Measurements from ENCODE around the gene C19orf33.

DNA sequence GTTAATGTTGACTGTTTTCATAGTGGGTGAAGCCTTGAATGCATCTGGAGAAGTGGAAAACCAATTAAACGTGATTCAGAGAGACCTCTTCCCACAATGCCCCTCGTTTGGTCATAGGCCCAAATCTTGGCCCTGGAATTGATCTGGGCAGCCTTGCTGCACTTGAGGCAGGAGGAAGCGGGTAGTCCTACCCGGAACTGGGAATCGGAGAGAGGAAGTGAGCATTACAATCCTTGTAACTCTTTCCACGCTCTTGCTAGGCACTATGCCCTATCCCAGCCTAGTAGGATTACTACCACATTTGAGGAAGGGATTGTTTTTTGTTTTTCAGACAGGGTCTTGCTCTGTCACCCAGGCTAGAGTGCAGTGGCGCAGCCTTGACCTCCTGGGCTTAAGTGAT is 19.2 kb downstream of the C19orf33 start:
- TF ChIP-seq ZBTB33 (IDR thresholded peaks at IDR 0.05; ENCODE audit: extremely low read depth, insufficient replicate concordance, low read length): no peak
- TF ChIP-seq, protein P1, sequence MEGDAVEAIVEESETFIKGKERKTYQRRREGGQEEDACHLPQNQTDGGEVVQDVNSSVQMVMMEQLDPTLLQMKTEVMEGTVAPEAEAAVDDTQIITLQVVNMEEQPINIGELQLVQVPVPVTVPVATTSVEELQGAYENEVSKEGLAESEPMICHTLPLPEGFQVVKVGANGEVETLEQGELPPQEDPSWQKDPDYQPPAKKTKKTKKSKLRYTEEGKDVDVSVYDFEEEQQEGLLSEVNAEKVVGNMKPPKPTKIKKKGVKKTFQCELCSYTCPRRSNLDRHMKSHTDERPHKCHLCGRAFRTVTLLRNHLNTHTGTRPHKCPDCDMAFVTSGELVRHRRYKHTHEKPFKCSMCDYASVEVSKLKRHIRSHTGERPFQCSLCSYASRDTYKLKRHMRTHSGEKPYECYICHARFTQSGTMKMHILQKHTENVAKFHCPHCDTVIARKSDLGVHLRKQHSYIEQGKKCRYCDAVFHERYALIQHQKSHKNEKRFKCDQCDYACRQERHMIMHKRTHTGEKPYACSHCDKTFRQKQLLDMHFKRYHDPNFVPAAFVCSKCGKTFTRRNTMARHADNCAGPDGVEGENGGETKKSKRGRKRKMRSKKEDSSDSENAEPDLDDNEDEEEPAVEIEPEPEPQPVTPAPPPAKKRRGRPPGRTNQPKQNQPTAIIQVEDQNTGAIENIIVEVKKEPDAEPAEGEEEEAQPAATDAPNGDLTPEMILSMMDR (IDR thresholded peaks at IDR 0.05 in 2 of 3, conservative IDR thresholded peaks at IDR 0.05 in 1 of 3; ENCODE audit: borderline replicate concordance in 1 of 3, insufficient read depth in 1 of 3, low read depth in 2 of 3, low read length in 2 of 3): no peak
- TF ChIP-seq SRF (IDR thresholded peaks at IDR 0.05; ENCODE audit: low read depth): no peak
- TF ChIP-seq EGR1 (IDR thresholded peaks at IDR 0.05; ENCODE audit: low read depth): no peak
- no peak for TF ChIP-seq POLR2A (IDR thresholded peaks at IDR 0.05; ENCODE audit: borderline replicate concordance, extremely low read depth, insufficient read depth, insufficient read length)
- no peak for TF ChIP-seq RAD21 (IDR thresholded peaks at IDR 0.05; ENCODE audit: low read depth)
- TF ChIP-seq POLR2AphosphoS5 (IDR thresholded peaks at IDR 0.05; ENCODE audit: low read depth, low read length): no peak
- TF ChIP-seq, protein P2, sequence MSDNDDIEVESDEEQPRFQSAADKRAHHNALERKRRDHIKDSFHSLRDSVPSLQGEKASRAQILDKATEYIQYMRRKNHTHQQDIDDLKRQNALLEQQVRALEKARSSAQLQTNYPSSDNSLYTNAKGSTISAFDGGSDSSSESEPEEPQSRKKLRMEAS (IDR thresholded peaks at IDR 0.05): no peak
- TF ChIP-seq, protein P3, sequence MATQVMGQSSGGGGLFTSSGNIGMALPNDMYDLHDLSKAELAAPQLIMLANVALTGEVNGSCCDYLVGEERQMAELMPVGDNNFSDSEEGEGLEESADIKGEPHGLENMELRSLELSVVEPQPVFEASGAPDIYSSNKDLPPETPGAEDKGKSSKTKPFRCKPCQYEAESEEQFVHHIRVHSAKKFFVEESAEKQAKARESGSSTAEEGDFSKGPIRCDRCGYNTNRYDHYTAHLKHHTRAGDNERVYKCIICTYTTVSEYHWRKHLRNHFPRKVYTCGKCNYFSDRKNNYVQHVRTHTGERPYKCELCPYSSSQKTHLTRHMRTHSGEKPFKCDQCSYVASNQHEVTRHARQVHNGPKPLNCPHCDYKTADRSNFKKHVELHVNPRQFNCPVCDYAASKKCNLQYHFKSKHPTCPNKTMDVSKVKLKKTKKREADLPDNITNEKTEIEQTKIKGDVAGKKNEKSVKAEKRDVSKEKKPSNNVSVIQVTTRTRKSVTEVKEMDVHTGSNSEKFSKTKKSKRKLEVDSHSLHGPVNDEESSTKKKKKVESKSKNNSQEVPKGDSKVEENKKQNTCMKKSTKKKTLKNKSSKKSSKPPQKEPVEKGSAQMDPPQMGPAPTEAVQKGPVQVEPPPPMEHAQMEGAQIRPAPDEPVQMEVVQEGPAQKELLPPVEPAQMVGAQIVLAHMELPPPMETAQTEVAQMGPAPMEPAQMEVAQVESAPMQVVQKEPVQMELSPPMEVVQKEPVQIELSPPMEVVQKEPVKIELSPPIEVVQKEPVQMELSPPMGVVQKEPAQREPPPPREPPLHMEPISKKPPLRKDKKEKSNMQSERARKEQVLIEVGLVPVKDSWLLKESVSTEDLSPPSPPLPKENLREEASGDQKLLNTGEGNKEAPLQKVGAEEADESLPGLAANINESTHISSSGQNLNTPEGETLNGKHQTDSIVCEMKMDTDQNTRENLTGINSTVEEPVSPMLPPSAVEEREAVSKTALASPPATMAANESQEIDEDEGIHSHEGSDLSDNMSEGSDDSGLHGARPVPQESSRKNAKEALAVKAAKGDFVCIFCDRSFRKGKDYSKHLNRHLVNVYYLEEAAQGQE (IDR thresholded peaks at IDR 0.05; ENCODE audit: low read depth): no peak
- no peak for TF ChIP-seq SIN3A (IDR thresholded peaks at IDR 0.05; ENCODE audit: low read depth)
- no peak for TF ChIP-seq EZH2 (IDR thresholded peaks at IDR 0.05)
